Kidney (tissue), 14 donors: Measurements from ENCODE around the gene ZNF106. TPM values are rescaled to one million over a fixed set of nuclear protein-coding genes. Genes with fewer than 3 reads are reported as not detected.

ENCODE experiments used
- DNase-seq, 5 donors: peaks; one replicate each; pipeline ENCODE4 v3.0.0-alpha.2; 2013 to 2020
- FAIRE-seq: peaks from 2 replicates; lab custom pipeline; 2012; peaks lifted over from hg19 to GRCh38; lab: Jason Lieb, UNC
- H3K27ac ChIP-seq, 2 donors: one replicate each; pipeline ENCODE4 v1.7.0; 2013; ENCODE audit warnings: low read depth in 2 of 2, low read length in 2 of 2, inconsistent platforms in 1 of 2
- H3K27me3 ChIP-seq: one replicate; pipeline ENCODE4 v1.7.1; 2013; ENCODE audit warnings: low read length, inconsistent platforms; ENCODE audit not compliant: control insufficient read depth, insufficient read depth
- H3K36me3 ChIP-seq, 3 donors: one replicate each; pipeline versions ENCODE4 v1.7.0 to v1.7.1; 2013; ENCODE audit warnings: low read length in 3 of 3, control low read depth in 1 of 3, inconsistent platforms in 1 of 3; ENCODE audit not compliant: insufficient read depth in 3 of 3, control insufficient read depth in 2 of 3
- H3K4me1 ChIP-seq, 3 donors: one replicate each; pipeline versions ENCODE4 v1.7.0 to v1.7.1; 2013; ENCODE audit warnings: low read length in 3 of 3, inconsistent platforms in 1 of 3, low read depth in 1 of 3; ENCODE audit not compliant: control insufficient read depth in 2 of 3, insufficient read depth in 2 of 3
- H3K4me3 ChIP-seq, 3 donors: one replicate each; pipeline versions ENCODE4 v1.7.0 to v1.8.1; 2013; ENCODE audit warnings: low read length in 3 of 3, control low read depth in 1 of 3, inconsistent platforms in 1 of 3
- H3K9ac ChIP-seq, 3 donors: one replicate each; pipeline versions ENCODE4 v1.7.0 to v1.7.1; 2013; ENCODE audit warnings: low read length in 3 of 3, control low read depth in 1 of 3, inconsistent platforms in 1 of 3
- H3K9me3 ChIP-seq, 3 donors: one replicate each; pipeline versions ENCODE4 v1.7.0 to v1.7.1; 2013; ENCODE audit warnings: low read length in 3 of 3, control low read depth in 1 of 3, inconsistent platforms in 1 of 3; ENCODE audit not compliant: control insufficient read depth in 2 of 3, insufficient read depth in 1 of 3
- CTCF ChIP-seq: IDR thresholded peaks from 3 replicates; pipeline ENCODE4 v1.5.1; 2012; ENCODE audit warnings: mild to moderate bottlenecking, moderate library complexity, borderline replicate concordance; ENCODE audit not compliant: insufficient read depth; ENCODE audit errors: extremely low read depth
- intact Hi-C: fragments of 100-400 bp; cut with DNase I; formaldehyde crosslinking; loops from one replicate; pipeline ENCODE4 v1.11.1; 2022
- polyA plus RNA-seq: library from polyadenylated mRNA; stranded (reverse); fragments of 350-450 nt; fragmentation: Illumina TruSeq; extraction: RNeasy Lipid Tissue Mini Kit (QIAGEN cat#74804); gene quantifications from one replicate; pipeline ENCODE4 v1.2.3, GENCODE V29; 2014; ENCODE audit warnings: low read depth, low replicate concordance; ENCODE audit not compliant: insufficient read depth
- total RNA-seq: library from RNA; stranded (reverse); fragmentation: NEBNext Ultra II Directional; extraction: Animal tissue kit (Norgen Biotek cat#: 25700); gene quantifications from one replicate; pipeline ENCODE4 v1.2.1, GENCODE V29; 2021
- donor health status: control.
- donor health status: control.
- donor health status: control.
- donor health status: control.
- donor health status: control.
- donor health status: DM: yes; HTN: yes; CAD: no.
- donor health status: Normal renal cell carcinoma (clear cell type).

Gene ZNF106
- total and polyA plus RNA-seq, 2 donors from 2014 or later = 7.2 to 52.0 TPM

GRCh38 chr15:42456531-42456930 is 34.4 kb downstream of the ZNF106 start:
- intact Hi-C loops = no loop called here
- FAIRE-seq = no peak
- Histone ChIP-seq H3K27me3 (no peaks in the 10 kb centered on the region), H3K4me1 (peaks cover 8 to 12% (median 8%) of the 10 kb centered on the region in 3 donors), H3K9me3 (no peaks in the 10 kb centered on the region), H3K4me3 (peak overlapping the region in 2 of 3 donors; percentile 49 to 60), H3K27ac (no peak overlapping the region), H3K9ac (peak overlapping the region in 1 of 3 donors; percentile 52), H3K36me3 (peaks cover under 1 to 3% (median under 1%) of the 10 kb centered on the region in 3 donors)
- no peak for DNase-seq
- no peak for TF ChIP-seq CTCF

GRCh38 chr15:42453826-42454225 is 37.1 kb downstream of the ZNF106 start:
- no peak overlapping the region for H3K4me3 ChIP-seq
- FAIRE-seq = no peak
- no peak overlapping the region for H3K9ac ChIP-seq
- no peaks in the 10 kb centered on the region for H3K9me3 ChIP-seq
- intact Hi-C loops = no loop called here
- H3K36me3 ChIP-seq = peaks cover 4 to 17% (median 10%) of the 10 kb centered on the region in 3 donors
- DNase-seq = no peak
- H3K27me3 ChIP-seq = no peaks in the 10 kb centered on the region
- H3K27ac ChIP-seq = no peak overlapping the region
- TF ChIP-seq CTCF = no peak
- H3K4me1 ChIP-seq = peaks cover 8 to 12% (median 8%) of the 10 kb centered on the region in 3 donors

GRCh38 chr15:42450425-42450790 is 40.5 kb downstream of the ZNF106 start:
- FAIRE-seq (no peak), DNase-seq (no peak)
- no peak overlapping the region for H3K27ac ChIP-seq
- H3K9me3 ChIP-seq = no peaks in the 10 kb centered on the region
- H3K27me3 ChIP-seq = no peaks in the 10 kb centered on the region
- intact Hi-C loops = no loop called here
- H3K9ac ChIP-seq = no peak overlapping the region
- H3K4me1 ChIP-seq = no peaks in the 10 kb centered on the region
- TF ChIP-seq CTCF = no peak
- H3K4me3 ChIP-seq = no peak overlapping the region
- peaks cover 11 to 29% (median 13%) of the 10 kb centered on the region in 3 donors for H3K36me3 ChIP-seq
